Spleen (tissue), 7 donors: ENCODE measurements around the gene MAML1.

ENCODE experiments used
- CTCF ChIP-seq, 11 experiments: fragments of 200-600 bp in 7 of 11; fragments of 450-650 bp in 4 of 11; sonication (generic) in 4 of 11; IDR thresholded peaks in 8 of 11; conservative IDR thresholded peaks in 3 of 11; 1 replicate in 7 of 11; 2 replicates in 4 of 11; pipeline versions ENCODE4 v1.4.0 to v1.8.0; 2016 to 2021; ENCODE audit warnings: antibody characterized with exemption in 11 of 11, inconsistent platforms in 4 of 11, mild to moderate bottlenecking in 1 of 11
- POLR2A ChIP-seq, 3 donors: fragments of 450-650 bp; IDR thresholded peaks; one replicate each; pipeline ENCODE4 v1.5.1; 2017; ENCODE audit warnings: antibody characterized with exemption in 3 of 3, mild to moderate bottlenecking in 1 of 3
- POLR2AphosphoS5 ChIP-seq, 3 donors: sonication (generic); formaldehyde crosslinking; IDR thresholded peaks; one replicate each; pipeline ENCODE4 v1.5.1; 2017; ENCODE audit warnings: antibody characterized with exemption in 3 of 3
- donor health status: DM: no; HTN: no; CAD: no; lungs with moderate emphysema.
- donor health status: DM: no; HTN: no; CAD: no.
- donor health status: DM: no; HTN: no; CAD: no.

- TF ChIP-seq CTCF (IDR thresholded peaks at IDR 0.05 in 8 of 11, conservative IDR thresholded peaks at IDR 0.05 in 3 of 11), result no peak
- TF ChIP-seq POLR2AphosphoS5 (IDR thresholded peaks at IDR 0.05), result peak in 1 of 3 donors; percentile 54
- no peak for TF ChIP-seq POLR2A (IDR thresholded peaks at IDR 0.05)
These were observed 41.8 kb downstream of the MAML1 start for GRCh38 chr5:179774442-179774841.
